Measurements from ENCODE around the gene NHERF1.

The NHERF1 gene

GRCh38 chr17:74816905-74817620 lies 68.6 kb downstream of the NHERF1 start:
- TF ChIP-seq, protein P1, sequence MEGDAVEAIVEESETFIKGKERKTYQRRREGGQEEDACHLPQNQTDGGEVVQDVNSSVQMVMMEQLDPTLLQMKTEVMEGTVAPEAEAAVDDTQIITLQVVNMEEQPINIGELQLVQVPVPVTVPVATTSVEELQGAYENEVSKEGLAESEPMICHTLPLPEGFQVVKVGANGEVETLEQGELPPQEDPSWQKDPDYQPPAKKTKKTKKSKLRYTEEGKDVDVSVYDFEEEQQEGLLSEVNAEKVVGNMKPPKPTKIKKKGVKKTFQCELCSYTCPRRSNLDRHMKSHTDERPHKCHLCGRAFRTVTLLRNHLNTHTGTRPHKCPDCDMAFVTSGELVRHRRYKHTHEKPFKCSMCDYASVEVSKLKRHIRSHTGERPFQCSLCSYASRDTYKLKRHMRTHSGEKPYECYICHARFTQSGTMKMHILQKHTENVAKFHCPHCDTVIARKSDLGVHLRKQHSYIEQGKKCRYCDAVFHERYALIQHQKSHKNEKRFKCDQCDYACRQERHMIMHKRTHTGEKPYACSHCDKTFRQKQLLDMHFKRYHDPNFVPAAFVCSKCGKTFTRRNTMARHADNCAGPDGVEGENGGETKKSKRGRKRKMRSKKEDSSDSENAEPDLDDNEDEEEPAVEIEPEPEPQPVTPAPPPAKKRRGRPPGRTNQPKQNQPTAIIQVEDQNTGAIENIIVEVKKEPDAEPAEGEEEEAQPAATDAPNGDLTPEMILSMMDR (IDR thresholded peaks at IDR 0.05), result no peak

GRCh38 chr17:74818291-74818938 lies 70.0 kb downstream of the NHERF1 start:
- TF ChIP-seq, protein P1 (IDR thresholded peaks at IDR 0.05), result no peak

All from LNCAP (cell line).